GM18505 (cell line): ENCODE results near the gene SLC7A14.

ENCODE experiments used
- ATAC-seq: cut with Tn5 transposase; IDR thresholded peaks from one replicate; pipeline ENCODE4 v1.9.1; 2021; ENCODE audit not compliant: unreplicated experiment
- POLR2A ChIP-seq: IDR thresholded peaks from 4 replicates; pipeline ENCODE4 v1.6.1; 2011; ENCODE audit warnings: borderline replicate concordance; ENCODE audit not compliant: insufficient read depth, insufficient read length; ENCODE audit errors: extremely low read depth

The SLC7A14 gene

DNA sequence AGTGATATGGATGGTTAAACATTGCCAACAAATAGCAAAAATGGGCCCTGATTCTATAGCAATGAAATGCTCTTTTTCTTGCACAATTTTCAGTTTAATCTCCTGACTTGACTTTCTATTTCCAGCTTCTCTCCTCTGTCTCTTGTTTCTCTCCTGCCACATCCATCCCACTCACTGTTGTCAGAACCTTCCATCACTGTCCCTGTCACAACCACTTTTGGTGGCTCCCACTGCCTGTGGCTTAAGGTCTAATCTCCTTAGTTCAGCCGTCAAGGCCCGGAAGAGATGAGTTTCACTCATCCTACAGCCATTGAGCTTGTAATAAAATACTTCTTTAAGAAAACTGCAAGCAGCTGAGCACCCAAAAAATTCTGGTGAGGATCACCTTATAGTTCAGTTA lies 19.5 kb downstream of the SLC7A14 start:
- ATAC-seq: no peak
- TF ChIP-seq POLR2A: no peak

DNA sequence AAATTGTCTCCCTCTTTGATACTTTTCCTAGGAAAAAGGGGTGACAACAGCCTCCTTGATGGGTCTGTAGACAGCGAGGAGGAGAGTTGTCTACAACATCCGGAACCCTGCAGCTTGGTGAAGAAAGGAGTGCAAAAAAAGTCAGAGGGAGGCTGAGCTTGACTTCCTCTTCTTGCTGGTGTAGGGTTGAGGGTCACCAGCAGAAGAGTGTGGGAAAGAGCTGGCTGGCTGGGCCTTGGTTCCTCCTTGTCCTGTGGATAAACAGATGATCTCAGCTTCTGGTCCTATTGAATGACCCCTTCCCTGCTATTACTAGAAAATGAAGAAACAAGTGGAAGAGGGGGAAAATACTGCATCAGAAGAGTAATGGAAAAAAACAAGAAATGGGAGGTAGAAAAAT lies 20.4 kb downstream of the SLC7A14 start:
- no peak for TF ChIP-seq POLR2A
- ATAC-seq: no peak

DNA sequence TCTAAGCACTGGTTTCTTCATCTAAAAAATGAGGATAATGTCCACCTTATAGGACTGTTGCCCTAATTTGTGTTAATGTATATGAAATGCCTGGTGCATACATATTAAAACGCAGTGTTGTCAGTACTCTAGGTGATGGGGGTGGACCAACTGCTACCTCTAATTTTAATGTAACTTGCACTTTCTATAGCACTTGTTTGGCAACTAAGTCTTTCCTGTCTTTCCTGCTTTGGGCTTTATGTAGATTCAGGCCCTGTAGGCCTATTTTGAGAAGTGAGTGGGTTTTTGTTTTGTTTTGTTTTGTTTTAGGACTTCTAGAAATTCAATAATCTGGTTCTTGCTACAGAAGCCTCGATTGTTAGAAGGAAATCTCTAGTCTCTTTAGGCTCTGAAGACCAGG lies 21.2 kb downstream of the SLC7A14 start:
- TF ChIP-seq POLR2A: no peak
- ATAC-seq: no peak

DNA sequence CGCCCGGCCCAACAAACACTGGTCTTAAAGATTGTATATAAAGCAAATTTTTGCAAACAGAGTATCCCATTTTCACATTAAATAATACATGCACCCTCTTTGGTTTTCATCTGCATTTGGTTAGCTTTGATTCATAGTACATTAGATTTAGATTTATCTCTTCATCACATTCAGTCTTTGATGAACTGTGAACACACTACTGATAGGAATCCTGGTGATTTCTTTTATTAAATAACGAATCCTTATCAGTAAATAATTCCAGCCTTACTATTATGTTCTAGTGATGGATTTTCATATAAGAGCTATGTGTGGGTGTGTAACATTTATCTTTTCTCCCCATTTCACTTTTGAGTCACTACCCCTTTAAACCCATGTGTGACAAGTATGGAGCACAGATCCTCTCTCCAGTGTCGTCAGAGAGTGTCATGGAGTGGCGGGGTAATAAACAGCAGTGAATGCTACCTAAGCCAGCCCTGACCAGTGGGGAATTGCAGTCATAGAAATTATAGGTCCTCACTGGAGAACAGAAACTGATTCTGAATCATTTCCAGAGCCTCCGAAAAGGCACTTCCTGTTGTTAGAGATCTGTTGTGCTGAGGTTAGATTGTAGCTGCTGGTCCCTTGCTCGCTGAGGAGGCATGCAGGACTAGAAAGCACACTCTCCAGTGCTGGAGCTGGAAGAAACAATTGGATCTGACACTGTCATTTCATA lies 22.0 kb downstream of the SLC7A14 start:
- peak; percentile 93 for ATAC-seq
- TF ChIP-seq POLR2A: no peak

DNA sequence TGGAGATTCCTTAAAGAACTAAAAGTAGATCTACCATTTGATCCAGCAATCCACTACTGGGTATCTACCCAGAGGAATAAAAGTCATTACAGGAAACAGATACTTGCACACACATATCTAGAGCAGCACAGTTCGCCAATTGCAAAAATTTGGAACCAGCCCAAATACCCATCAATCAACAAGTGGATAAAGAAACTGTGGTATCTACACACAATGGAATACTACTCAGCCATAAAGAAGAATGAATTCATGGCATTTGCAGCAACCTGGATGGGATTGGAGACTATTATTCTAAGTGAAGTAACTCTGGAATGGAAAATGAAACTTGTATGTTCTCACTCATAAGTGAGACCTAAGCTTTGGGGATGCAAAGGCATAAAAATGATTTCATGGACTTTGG lies 23.8 kb downstream of the SLC7A14 start:
- no peak for ATAC-seq
- TF ChIP-seq POLR2A: no peak

DNA sequence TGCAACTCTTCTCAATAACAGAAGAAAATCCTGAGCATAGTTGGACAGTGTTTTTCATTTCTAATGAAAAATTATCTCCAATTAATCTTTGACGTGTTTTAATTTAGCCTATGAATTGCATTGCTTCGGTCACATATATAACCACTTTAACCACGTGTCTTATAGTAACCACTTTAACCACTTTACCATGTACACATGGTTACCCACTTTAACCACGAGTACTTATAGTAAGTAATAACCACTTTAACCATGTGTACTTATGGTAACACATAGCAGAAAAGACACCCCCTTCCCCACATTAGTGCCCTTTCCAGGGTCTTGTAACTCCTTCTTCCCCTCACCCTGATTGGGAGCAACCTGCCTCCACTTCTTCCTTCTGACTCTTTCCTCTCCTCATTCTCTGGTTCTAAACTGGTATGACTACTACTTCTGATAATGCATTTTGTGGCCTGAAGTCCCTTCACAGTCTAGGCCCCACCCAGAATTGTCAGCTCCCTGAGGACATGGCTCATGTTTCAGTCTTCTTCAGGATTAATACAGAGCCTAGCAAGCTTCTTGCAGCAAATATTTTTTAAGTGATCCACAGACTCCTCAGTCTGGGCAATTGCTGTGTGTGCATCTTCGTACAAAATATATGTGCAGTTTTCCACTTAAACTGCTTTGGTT lies 25.0 kb downstream of the SLC7A14 start:
- TF ChIP-seq POLR2A: no peak
- ATAC-seq: no peak

DNA sequence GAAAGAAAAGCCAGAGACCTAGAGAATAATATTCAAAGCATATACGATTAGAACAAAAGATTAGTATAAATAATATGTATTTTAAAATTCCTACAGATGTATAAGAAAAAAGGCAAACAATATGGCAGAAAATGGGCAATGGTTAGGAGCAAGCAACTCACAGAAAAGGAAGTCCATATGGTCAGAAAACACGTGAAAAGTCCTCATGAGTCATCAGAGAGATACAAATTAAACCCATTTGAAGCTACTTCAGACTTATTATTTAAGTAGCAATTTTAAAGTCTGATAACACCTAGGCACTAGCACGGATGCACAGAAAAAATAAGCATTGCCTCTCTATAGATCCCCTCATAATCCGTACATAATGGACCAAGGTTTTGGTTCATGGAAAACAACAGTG lies 25.6 kb downstream of the SLC7A14 start:
- no peak for TF ChIP-seq POLR2A
- no peak for ATAC-seq

DNA sequence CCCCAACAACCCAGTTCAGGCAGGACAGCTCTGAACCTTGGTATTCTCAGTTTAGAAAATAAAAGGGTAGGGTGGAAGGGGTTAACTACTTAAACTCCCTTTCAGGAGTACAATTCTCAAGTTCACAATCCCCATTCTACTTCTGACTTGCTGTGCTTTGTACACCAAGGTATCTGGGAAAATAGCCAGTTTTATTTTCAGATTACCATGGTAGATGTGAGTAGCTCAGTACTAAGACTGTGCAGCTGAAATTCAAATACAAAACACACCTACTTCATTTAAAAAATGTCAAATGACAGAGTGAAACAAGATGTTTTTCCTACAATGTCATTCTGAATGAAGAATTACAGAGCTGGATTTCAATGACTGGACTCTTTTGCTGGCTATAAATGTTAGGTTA lies 27.4 kb downstream of the SLC7A14 start:
- no peak for ATAC-seq
- no peak for TF ChIP-seq POLR2A

DNA sequence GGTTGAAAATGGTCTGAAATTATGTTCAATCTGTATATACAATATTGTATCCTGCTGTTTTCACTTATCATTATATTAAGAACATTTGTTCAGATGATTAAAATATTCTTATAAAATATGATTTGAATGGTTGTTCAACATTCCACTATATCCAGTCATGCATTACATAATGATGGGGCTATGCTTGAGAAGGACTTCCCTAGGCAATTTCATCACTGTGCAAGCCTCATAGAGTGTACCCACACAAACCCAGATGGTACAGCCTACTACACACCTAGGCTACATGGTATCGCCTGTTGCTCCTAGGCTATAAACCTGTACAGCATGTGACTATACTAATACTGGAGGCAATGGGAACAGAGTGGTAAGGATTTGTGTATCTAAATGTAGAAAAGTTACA lies 30.5 kb downstream of the SLC7A14 start:
- TF ChIP-seq POLR2A: no peak
- no peak for ATAC-seq

DNA sequence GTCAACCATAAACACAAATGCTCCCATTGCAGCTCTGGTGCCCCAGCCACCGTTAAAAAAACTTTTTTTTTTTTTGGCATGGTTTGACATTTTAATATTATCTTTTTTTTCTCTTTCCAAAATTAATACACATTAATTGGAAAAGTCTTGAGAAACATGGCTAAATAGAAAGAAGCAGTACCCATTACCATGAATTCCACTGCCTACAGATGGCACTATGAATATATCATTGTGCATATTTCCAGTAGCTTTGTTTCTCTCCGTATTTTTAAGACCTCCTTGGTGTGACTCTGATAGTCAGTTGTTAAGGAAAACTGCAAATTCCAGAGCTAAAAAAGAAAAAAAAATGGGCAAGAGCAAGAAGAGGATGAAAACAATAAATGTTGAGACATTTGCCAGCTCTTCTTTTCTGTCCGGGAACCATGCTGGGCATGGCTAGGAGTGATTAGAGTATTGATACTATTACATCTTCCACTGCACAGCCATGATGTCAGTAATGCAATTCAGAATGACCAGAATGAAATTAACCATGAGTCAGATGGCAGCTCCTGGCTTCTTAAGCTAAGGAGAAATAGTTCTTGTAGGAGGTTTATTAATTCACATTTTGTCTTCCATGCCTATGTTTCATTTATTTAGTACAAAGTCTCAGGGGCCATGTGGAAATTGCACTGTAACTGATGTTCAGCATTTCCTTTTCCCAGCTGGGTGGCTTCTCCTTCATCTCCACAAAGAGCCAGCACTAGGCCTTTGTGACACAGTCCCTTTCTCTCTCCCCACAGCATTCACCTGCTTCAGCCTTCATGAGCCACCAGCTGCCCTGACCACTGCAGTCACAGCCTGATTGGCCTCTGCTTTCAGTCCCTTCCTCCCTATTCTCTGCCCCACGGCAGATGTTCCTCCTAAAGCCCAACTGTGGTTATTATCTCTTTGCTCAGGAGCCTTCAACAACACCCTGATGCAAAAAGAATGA lies 31.8 kb downstream of the SLC7A14 start:
- ATAC-seq: no peak
- TF ChIP-seq POLR2A: no peak

DNA sequence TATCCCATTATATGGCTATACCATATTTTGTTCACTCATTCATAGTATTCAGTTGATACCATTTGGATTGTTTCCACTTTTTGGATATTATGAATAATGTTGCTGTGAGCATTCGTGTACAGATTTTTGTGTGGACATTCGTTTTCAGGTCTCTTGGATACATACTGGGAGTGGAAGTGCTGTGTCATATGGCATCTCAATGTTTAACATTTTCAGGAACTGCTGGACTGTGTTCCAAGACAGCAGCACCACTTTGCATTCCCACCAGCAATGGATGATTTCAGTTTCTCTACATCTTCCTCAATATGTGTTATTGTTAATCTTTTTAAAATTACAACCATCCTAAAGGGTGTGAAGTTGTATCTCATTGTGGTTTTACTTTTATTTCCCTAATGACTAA lies 34.6 kb downstream of the SLC7A14 start:
- no peak for TF ChIP-seq POLR2A
- no peak for ATAC-seq

DNA sequence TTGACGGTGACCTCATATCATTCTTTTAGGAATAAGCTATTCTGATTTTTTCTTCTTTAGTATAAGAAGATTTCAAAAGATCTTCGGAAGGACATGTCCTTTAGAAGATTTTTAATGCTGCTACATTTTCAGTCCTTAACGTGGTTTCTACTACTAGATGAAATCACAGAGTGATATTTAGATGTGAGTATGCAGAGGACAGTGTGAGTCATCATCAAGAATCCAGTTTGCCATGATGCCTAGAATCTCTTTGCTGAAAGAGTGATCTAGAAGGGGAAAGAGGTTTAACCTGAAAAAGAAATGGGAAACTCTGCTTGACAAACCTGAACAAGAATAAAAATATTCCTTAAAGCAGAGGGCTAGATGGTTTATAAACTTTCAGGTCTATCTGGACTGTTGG lies 43.2 kb downstream of the SLC7A14 start:
- no peak for ATAC-seq
- no peak for TF ChIP-seq POLR2A

DNA sequence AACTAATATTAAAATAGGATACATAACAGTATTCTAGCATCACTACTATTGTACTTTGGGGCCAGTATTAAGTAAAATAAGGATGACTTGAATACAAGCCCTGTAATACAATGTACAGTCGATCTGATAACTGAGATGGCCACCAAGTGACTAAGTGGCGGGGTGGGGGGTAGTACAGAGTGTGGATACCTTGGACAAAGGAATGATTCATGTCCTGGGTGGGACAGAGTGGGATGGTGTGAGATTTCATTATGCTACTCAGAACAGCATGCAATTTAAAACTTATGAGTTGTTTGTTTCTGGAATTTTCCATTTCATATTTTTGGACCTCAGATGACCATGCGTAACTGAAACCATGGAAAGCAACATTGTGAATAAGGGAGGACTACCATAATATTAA lies 46.0 kb downstream of the SLC7A14 start:
- TF ChIP-seq POLR2A: no peak
- no peak for ATAC-seq
